Measurements from ENCODE around the gene MRPS34.

The MRPS34 gene

GRCh38 chr16:1818204-1818872 is 45.4 kb upstream of the MRPS34 start:
- TF ChIP-seq CTCF (IDR thresholded peaks at IDR 0.05): no peak

GRCh38 chr16:1817716-1818115 is 44.8 kb upstream of the MRPS34 start:
- TF ChIP-seq CTCF (IDR thresholded peaks at IDR 0.05): no peak

GRCh38 chr16:1817276-1817589 is 44.3 kb upstream of the MRPS34 start:
- no peak for TF ChIP-seq CTCF (IDR thresholded peaks at IDR 0.05)

- no peak for TF ChIP-seq CTCF (IDR thresholded peaks at IDR 0.05)
Measured at GRCh38 chr16:1816396-1817275, 43.7 kb upstream of the MRPS34 start.

- TF ChIP-seq CTCF (IDR thresholded peaks at IDR 0.05): no peak
Measured at GRCh38 chr16:1815461-1815860, 42.5 kb upstream of the MRPS34 start.

GRCh38 chr16:1812732-1813163 is 39.8 kb upstream of the MRPS34 start:
- peak; percentile 78 for TF ChIP-seq CTCF (IDR thresholded peaks at IDR 0.05)

GRCh38 chr16:1810536-1810935 is 37.6 kb upstream of the MRPS34 start:
- TF ChIP-seq CTCF (IDR thresholded peaks at IDR 0.05): no peak
